Pulmonary artery endothelial cell (primary cell): ENCODE data around the gene SARNP. TPM values are rescaled to one million over a fixed set of nuclear protein-coding genes. Genes with fewer than 3 reads are reported as not detected.
"Not testable (repeated sequence)": the region's sequence is repeated elsewhere in the genome, so short reads cannot be mapped to it uniquely, and the experiment has no call there.

Experiments used
- DNase-seq: peaks from one replicate; pipeline ENCODE4 v3.0.0-alpha.2; 2011; ENCODE audit warnings: low read depth, low spot score
- total RNA-seq: library from RNA; depleted of rRNA; stranded (reverse); fragments of >200 nt; gene quantifications from 2 replicates; pipeline ENCODE4 v1.2.3, GENCODE V29; 2014

The SARNP gene
- total RNA-seq, 1 donor from 2014 or later: 110 TPM

- DNase-seq: no peak
These were observed 22.0 kb upstream of the SARNP start for GRCh38 chr12:55839345-55840140.

- DNase-seq: no peak
These were observed 20.8 kb upstream of the SARNP start for GRCh38 chr12:55838361-55838760.

GRCh38 chr12:55834400-55834799 is 16.9 kb upstream of the SARNP start:
- DNase-seq: not testable (repeated sequence)

GRCh38 chr12:55833056-55833455 is 15.5 kb upstream of the SARNP start:
- no peak for DNase-seq

GRCh38 chr12:55831447-55831815 is 13.9 kb upstream of the SARNP start:
- DNase-seq: no peak

GRCh38 chr12:55830601-55831446 is 13.3 kb upstream of the SARNP start:
- no peak for DNase-seq

- no peak for DNase-seq
These were observed 12.6 kb upstream of the SARNP start for GRCh38 chr12:55829967-55830600.

- DNase-seq: no peak
These were observed 10.8 kb upstream of the SARNP start for GRCh38 chr12:55828357-55828756.

GRCh38 chr12:55827806-55828205 is 10.3 kb upstream of the SARNP start:
- no peak for DNase-seq

- no peak for DNase-seq
These were observed 7.2 kb upstream of the SARNP start for GRCh38 chr12:55824726-55825125.

GRCh38 chr12:55823419-55823818 is 5.9 kb upstream of the SARNP start:
- no peak for DNase-seq

- DNase-seq: no peak
These were observed 4.7 kb upstream of the SARNP start for GRCh38 chr12:55822228-55822627.

- DNase-seq: no peak
These were observed 3.2 kb upstream of the SARNP start for GRCh38 chr12:55820679-55821078.

GRCh38 chr12:55818886-55819285 is 1.4 kb upstream of the SARNP start:
- DNase-seq: no peak

GRCh38 chr12:55818140-55818728 is 710 bp upstream of the SARNP start:
- no peak for DNase-seq

GRCh38 chr12:55816881-55817344 is 611 bp downstream of the SARNP start:
- no peak for DNase-seq

GRCh38 chr12:55815473-55815872 is 2.1 kb downstream of the SARNP start:
- DNase-seq: no peak

GRCh38 chr12:55814257-55814656 is 3.3 kb downstream of the SARNP start:
- no peak for DNase-seq

- DNase-seq: no peak
These were observed 5.4 kb downstream of the SARNP start for GRCh38 chr12:55812088-55812487.

GRCh38 chr12:55809274-55809673 is 8.2 kb downstream of the SARNP start:
- no peak for DNase-seq

- DNase-seq: no peak
These were observed 10.5 kb downstream of the SARNP start for GRCh38 chr12:55806982-55807381.

- no peak for DNase-seq
These were observed 20.0 kb downstream of the SARNP start for GRCh38 chr12:55797550-55797949.
